COLO668 (cell line): ENCODE results near the gene FAM234B.
"Not testable (repeated sequence)": the region's sequence is repeated elsewhere in the genome, so short reads cannot be mapped to it uniquely, and the experiment has no call there.

Experiments
- DNase-seq: peaks from one replicate; lab custom pipeline; 2025; ENCODE audit not compliant: unreplicated experiment; lab: John Stamatoyannopoulos, UW

Gene FAM234B

DNA sequence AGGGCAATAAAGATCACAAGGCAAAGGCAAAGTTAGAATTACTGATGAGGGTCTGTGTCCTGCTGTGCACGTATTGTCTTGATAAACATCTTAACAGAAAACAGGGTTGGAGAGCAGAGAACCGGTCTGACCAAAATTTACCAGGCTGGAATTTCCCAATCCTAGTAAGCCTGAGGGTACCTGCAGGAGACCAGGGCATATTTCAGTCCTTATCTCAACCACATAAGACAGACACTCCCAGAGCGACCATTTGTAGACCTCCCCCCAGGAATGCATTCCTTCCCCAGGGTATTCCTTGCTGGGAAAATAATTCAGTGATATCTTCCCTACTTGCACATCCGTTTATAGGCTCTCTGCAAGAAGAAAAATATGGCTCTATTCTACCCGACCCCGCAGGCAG is 9.4 kb downstream of the FAM234B start:
- DNase-seq, result not testable (repeated sequence)

DNA sequence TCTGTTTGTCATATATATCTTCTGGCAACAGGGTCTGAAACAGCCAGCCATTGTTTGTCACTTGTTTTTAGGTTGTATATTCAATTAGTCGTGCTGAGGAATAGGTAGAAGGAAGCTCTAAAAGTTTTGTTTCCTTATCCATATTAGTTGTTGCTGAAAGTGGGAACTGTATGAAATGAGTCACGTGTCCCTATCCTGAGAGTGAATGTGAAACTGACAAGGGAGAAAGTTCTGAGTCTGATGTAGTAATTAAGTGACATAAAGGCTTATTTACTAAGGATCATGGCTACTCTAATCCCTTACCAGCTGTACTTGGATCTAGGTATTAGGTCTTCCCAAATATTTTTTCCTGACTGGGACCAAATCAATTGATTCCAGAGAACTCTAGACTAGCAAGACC is 16.4 kb downstream of the FAM234B start:
- DNase-seq, result no peak

DNA sequence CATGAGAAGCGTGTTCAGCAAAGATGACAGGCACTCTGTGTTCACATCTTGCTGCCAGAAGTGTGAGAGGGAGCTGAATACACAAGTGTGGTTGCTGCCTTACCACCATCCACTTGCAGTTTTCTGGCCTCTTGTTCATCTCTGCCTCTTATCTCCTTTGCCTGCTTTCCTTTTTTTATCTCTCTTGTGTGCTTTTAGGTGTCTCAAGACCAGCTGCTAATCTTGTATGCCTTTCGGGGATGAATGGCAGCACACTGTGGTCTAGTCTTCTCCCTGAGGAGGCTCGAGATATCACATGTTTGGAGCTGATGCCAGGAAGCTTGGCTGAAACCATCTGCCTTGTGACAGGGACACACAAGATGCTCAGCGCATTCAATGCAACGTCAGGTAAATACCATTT is 17.2 kb downstream of the FAM234B start:
- DNase-seq, result no peak

DNA sequence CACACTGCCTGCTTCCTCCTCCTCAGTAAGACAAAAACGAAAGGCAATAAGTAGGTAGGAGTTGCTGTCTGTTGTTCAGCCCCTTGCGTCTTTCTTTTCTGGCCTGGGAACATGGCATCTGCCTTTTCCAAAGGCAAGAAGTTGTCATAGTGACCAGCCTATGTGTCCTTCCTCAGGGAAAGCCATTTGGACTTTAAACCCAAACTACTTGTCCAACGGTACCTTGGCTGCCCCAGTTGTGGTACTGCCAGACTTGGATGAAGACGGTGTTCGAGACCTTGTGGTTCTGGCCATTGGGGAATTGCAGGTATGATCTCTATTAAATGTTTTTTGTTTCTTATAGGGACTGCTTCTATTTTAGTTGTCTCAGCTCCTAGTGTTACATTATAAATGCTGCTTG is 18.5 kb downstream of the FAM234B start:
- no peak for DNase-seq

DNA sequence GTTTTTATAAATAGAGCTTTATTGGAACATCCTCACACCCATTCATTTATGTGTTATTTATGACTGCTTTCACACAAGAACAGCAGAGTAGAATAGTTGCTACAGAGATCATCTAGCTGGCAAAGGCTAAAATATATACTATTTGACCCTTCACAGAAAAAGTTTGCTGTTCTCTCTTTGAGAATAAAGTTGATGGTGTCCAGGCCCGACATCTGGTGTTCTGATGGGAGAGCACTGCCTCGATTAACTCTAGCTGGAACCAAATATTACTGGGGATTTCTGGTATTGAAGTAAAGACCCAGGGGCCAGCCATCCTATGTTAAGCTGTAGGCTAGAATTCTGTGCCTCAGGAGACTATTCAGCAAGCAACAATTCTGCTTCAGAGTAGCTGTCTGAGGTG is 21.8 kb downstream of the FAM234B start:
- no peak for DNase-seq

DNA sequence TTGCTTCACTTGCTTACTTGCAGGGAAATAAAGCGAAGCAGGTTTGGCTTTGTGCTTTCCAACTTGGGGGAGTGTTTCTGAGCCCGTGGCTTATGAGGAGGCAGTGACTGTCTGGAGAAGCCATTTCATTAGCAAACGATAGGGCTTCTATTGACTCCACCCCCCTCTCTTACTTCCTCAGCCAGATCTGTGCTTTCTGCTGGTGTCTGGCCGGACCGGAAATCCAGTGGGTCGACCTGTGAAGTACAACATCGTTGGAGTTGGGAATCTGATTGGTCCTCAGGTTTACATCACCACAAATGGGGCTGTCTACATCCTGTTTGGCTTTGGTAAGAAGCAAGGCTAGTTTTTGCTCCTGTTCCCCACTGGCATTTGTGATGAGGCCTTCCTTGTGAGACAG is 22.3 kb downstream of the FAM234B start:
- no peak for DNase-seq

DNA sequence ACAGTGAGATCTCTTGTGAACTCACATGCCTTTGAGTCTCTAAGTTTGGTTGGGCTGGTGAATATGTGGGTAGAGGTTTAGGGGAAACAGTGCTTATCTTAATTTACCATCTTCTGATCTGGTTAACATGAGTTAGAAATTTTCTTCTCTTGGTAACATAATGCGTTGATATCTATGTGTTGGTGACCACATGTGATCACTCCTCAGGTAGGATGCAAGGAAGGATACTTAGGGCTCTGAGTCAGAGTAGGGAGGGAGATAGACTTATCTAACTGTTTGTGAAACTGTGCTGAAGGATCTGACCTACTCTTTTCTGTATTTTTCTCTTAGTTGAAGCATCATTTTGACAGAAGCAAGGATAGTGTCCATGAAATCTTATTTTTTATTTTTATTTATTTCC is 23.1 kb downstream of the FAM234B start:
- DNase-seq, result no peak

DNA sequence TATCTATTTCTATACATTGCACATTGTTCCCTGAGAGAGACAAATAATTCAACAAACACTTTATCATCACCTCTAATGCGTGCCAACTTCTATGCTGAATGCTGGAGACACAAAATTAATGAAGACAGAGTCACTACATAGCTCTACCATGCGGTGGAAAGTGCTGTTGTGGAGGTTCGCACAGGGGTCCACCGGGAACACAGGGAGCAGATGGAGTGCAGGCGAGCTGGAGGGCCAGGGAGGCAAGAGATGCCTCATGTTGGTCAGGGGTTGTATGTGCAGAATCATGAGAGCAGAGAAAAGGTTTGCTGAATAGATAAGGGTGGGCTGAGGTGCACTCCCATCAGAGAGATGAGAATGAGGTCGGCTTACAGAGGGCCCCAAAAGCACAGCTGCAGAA is 25.2 kb downstream of the FAM234B start:
- no peak for DNase-seq

DNA sequence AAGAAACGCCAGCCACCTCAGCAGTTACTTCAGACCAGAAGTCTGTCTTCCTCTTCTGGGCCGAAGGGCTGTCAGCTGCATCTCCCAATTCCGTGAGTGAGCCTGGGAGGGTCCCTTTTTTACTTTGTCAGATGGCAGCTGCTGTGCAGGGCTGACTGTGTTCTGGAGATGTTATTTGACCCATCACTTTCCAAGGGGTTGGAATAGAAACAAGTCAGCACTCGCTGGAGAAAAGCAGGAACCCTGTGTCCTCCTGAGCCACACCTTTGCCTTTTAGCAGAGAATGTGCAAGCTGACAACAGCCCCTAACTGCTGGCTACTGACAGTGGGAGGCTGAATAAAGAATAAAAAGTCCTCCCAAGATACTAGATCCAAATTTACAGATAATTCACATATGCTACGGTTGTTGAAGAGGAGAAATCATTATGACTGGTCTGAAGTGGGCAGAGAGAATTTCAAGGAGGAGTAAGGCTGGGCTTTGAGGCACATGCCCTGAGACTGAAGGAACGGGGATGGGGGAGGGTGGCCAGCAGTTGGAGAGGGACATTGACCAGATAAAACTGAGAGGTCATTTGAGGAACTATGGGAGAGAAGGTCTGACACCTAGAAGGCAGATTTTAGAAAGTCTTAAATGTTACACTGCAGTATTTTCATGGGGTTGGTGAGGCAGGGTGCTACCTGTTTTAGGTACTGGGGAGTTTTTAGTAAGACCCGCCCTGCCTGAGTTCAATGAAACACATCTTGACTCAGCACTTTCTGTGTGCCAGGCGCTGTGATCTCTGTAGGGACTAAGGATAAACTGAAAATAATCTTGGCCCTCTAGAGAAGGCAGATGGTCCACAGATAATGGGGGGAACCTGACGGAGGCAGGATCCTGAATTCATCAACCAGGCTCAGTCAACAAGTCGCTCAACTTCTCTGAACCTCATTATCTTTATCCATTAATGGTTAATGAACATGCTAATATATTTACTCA is 27.4 kb downstream of the FAM234B start:
- no peak for DNase-seq

DNA sequence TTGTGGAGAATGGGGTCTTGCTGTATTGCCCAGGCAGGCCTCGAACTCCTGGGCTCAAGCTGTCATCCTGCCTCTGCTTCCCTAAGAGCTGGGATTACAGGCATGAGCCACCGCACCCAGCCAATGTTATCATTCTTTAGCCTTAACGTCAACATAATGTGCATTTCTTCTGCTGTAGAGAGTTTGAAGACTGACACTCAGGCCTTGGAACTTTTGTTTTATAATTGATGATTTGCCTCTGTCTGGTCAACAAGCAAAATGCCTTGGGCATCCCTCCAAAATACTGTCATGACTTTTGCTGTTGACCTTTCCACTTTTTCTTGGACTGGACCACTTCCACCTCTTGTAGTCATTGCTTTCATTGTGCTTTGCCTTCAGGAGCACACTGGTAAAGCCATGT is 29.0 kb downstream of the FAM234B start:
- DNase-seq, result no peak

DNA sequence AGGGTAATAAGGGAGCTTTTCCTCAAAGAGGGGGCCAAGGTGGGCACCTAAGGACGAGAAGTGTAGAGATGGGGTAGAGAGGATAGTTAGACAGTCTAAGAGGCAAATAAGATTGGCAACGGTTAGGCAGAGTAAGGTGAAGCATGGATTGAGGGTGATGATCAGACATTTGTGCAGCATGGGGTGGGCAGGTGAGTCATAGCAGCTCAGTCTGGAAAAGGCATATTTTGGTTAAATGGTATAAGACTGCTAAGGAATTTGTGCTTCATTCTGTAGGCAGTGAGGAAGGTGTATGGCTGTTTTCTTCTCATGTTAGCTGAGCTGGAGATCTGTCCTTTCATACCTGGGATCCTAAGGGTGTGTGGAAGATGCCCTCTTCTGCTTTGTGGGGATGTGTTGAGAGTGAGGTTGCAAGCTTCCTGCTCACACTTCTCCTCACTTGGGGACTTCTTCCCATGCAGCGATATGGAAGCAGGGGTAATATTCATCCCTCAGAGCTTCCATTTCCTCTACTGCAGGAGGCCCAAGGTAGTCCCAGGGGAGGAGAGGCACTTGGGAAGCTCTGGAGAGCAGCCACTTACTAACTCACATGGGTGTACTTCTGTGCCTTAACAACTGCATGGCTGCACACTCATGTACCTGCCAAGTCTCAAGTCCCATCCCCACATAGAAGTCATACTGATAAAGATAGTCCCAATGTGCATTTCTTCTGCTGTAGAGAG is 30.4 kb downstream of the FAM234B start:
- no peak for DNase-seq

DNA sequence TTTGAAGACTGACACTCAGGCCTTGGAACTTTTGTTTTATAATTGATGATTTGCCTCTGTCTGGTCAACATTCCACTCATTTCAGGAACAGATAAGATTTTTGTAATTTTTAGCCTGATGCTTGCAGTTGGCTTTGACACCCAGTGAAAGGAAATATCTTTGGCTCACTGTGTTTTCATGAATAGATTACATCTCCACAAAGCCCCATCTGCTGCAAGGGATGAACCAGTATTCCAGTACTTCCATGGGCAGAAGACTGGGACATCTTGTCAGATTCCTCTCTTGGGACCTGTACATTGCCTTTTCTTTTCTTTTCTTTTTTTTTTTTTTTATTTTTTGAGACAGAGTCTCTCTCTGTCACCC is 30.9 kb downstream of the FAM234B start:
- no peak for DNase-seq

DNA sequence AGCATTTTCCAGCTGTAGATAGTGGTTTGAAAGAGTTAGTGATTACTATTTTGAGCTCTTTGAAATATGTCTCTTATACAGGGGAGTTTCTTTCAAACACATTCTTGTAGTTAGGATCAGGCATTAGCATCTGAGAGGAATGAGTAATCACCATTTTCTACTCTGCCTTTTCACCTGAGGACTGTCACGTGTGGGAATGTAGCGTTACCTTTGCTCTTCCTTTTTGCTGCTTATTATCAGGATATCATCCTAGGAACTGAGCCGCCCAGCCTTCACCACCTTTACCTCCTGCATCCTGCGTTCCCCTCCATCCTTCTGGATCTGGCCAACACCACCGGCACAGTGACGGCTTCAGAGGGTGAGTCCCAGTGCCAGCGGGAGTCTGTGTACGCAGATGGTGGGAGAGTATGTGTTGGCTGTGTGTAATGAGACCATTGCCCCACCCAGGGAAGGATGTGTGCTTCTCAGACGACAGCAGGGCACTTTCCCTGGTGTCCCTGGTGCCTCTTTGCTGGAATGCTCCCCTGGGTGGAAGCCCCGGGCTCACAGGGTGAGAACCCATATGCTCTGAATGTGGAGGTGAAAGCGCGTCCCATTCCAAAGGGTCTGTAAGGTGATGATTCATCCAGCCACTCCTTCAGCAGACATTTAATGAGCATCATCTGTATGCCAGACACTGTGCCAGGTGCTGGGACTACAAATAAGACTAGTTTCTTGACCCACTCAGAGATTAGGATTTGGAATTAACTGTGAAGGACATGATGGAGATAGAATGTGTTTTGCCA is 31.8 kb downstream of the FAM234B start:
- DNase-seq, result no peak

DNA sequence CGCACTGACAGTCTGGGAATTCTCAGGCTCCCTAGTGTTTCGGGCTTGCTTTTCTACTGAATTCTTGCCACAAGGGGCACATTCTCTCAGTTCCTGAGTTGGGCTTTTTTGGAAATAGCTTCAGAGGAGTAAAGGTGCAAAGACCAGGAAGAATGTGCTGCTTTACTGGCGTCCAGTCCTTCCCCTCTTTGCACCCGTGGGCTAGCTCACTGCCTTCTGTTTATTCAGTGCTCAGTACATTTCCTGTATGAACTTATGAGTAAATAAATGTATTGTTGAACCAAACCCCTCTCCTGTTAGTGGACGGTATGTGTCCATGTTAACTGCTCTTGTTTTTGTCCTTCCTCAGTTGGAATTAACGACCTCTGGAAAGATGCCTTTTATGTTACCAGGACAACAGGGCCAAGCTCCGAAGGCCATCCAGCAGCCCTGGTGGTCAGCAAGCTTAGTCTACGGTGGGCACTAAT is 35.3 kb downstream of the FAM234B start:
- DNase-seq, result peak; percentile 10

DNA sequence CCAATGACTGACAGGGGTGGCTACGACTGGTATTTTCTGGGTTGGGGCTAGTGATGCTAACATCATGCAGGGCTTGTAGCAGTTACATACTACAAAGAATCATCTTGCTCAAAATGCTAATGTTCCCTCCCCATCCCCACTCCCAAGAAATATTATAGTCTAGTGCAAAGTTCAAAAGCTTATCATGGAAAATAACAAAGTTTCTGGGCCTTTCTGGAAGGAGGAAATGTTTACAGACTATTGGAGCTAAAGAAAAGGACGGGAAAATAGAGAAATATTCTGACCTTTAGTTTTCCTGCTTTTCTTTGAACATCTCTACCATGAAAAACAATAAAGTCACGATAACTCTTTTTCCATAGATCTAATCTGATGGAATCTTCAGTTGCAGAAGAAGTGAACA is 36.1 kb downstream of the FAM234B start:
- no peak for DNase-seq

DNA sequence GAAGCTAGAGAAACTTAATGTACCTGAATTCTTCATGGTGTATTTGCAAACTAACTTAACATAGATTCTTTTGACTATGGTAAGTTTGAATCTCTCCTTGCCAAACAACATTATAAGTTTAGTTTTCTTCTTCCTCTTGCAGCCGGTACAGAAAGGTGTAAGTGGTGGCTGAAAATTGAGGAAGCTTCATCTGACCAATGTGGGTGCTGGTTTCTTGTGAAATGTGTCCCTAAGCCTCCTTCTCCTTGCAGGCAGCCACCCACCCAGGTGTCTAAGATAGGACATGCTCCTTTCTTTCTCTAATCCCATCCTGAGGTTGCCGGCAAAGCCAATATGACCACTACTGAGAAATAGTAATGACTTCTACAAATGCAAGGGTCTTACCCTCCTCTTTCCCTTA is 38.7 kb downstream of the FAM234B start:
- DNase-seq, result no peak

DNA sequence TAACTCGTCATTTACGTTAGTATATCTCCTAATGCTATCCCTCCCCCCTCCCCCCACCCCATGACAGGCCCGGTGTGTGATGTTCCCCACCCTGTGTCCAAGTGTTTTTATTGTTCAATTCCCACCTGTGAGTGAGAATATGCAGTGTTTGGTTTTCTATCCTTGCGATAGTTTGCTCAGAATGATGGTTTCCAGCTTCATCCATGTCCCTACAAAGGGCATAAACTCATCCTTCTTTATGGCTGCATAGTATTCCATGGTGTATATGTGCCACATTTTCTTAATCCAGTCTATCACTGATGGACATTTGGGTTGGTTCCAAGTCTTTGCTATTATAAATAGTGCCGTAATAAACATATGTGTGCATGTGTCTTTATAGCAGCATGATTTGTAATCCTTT is 39.5 kb downstream of the FAM234B start:
- not testable (repeated sequence) for DNase-seq

DNA sequence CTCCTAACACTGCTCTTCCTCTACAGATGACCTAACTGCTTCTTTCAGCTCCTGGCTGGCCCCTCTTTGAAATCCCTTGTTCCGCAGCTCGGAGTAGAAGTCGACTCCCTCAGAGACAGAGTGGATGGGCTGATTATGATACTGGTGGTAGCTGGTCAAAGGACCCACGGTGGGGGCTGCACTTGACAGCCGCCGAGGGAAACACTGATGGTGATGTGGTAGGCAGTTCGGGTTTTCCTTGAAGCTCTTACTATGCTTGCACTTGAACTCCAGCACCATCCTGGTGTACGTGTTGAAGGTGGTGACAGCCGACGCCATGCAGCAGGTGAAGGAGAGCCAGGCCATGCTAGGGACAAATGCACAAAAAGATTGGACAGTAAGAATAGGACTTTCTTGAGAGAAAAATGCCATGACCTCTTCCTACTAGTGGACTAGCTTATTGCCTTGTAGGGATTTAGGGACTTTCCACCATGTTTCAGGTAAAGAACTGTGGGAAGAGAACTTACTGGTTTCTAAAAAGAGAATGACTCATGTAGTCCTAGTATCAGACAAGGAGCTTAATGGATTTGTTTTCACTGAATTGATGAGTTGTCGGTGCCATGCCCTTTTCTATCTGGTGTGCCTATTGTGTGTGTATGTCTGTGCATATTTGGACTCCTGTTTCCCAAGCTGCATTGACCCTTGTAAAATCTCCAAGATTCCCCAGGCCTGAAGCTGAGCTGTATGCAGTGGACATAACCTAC is 40.9 kb downstream of the FAM234B start:
- DNase-seq, result no peak

DNA sequence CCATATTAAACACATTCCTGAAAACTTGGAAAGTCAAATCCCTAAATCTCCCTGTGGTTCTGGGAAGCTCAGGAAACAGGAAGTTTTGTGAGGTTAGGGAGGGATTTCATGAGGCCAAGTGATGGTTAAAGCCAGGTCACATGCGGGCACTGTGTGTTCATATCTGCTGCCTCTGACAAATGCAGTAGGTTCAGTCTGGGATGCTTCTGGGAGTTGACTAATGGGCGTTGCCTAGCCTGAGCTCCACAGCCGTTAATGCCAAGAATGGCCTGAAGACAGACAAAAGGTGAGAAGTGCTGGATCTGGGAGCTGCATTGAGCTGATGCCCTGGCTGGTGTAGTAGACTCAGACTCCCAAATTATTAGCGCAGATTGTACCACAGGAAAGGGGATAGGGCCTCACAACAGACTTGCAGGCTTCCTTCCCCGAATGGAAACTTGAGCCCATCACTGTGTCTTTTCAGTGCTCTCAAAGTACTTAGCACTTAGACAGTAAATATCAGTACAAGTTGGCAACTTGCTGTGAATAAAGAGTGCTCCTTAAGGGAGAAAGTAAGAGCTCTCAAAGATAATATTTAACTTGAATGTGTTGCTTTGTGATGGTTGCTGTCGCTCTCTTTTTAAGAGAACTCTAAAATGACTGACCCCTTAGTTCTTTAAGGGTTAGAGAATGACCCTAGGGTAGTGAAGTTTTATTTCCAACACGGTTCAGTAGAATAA is 41.9 kb downstream of the FAM234B start:
- no peak for DNase-seq

DNA sequence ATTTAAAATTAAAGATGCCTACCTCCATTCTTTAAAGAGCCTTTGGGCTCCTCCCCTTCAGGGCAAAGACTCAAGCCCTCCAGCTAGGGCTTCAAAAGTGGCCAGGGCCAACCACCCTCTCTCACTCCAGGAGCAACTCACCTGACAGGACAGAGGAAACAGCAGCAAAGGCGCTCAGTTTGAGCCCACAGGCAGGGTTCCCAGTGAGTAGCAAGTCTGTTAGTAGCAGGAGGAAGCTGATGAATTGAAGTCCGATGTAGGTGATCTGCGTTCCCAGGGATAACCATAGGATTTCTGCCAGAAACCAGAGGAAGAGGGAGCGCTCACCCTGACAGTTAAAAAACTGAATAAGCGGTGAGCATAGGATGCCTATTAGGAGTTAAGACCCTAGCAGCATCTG is 43.6 kb downstream of the FAM234B start:
- no peak for DNase-seq
